UCSD-AML1 (cell line): ENCODE data around the gene IRF2.

Experiments used
- DNase-seq: peaks from one replicate; lab custom pipeline; 2025; ENCODE audit not compliant: unreplicated experiment; lab: John Stamatoyannopoulos, UW

Gene IRF2

GRCh38 chr4:184451726-184452125, 22.6 kb downstream of the IRF2 start:
- no peak for DNase-seq

- no peak for DNase-seq
Observed at GRCh38 chr4:184450743-184451535, 23.4 kb downstream of the IRF2 start.

GRCh38 chr4:184450045-184450444, 24.3 kb downstream of the IRF2 start:
- no peak for DNase-seq

- peak; percentile 25 for DNase-seq
Observed at GRCh38 chr4:184448821-184449220, 25.5 kb downstream of the IRF2 start.

- no peak for DNase-seq
Observed at GRCh38 chr4:184448141-184448540, 26.2 kb downstream of the IRF2 start.

- no peak for DNase-seq
Observed at GRCh38 chr4:184447664-184448063, 26.7 kb downstream of the IRF2 start.

- no peak for DNase-seq
Observed at GRCh38 chr4:184446132-184446658, 28.2 kb downstream of the IRF2 start.

- no peak for DNase-seq
Observed at GRCh38 chr4:184444953-184445309, 29.4 kb downstream of the IRF2 start.

- DNase-seq: no peak
Observed at GRCh38 chr4:184444215-184444952, 30.0 kb downstream of the IRF2 start.

GRCh38 chr4:184443318-184443717, 31.0 kb downstream of the IRF2 start:
- no peak for DNase-seq

GRCh38 chr4:184442314-184442635, 32.1 kb downstream of the IRF2 start:
- DNase-seq: no peak

GRCh38 chr4:184441461-184442313, 32.7 kb downstream of the IRF2 start:
- DNase-seq: peak; percentile 21

GRCh38 chr4:184440595-184441358, 33.6 kb downstream of the IRF2 start:
- DNase-seq: no peak

GRCh38 chr4:184439856-184440594, 34.3 kb downstream of the IRF2 start:
- DNase-seq: no peak

- DNase-seq: no peak
Observed at GRCh38 chr4:184439386-184439785, 35.0 kb downstream of the IRF2 start.

GRCh38 chr4:184438375-184438774, 36.0 kb downstream of the IRF2 start:
- no peak for DNase-seq

- DNase-seq: no peak
Observed at GRCh38 chr4:184437565-184438265, 36.6 kb downstream of the IRF2 start.

- DNase-seq: no peak
Observed at GRCh38 chr4:184434501-184435066, 39.8 kb downstream of the IRF2 start.

GRCh38 chr4:184434021-184434420, 40.3 kb downstream of the IRF2 start:
- no peak for DNase-seq
